ENCODE results near the gene TTC7B.

The TTC7B gene

GRCh38 chr14:90512329-90512991 is 303.8 kb downstream of the TTC7B start:
- POLR2A ChIA-PET (ENCODE audit: low non-redundant PET) = no interaction called here
- CTCF ChIA-PET = interaction anchor here (1.0 kb wide), 1 partner anchor 113 kb away, joined by 3 read pairs; no protein-coding TSS in a partner anchor
- DNase-seq (ENCODE audit: low spot score) = no peak
- TF ChIP-seq CTCF (conservative IDR thresholded peaks at IDR 0.05; ENCODE audit: low read depth) = no peak
- no peak overlapping the region for H3K27ac ChIP-seq

GRCh38 chr14:90511795-90512328 is 304.4 kb downstream of the TTC7B start:
- no peak for TF ChIP-seq CTCF (conservative IDR thresholded peaks at IDR 0.05; ENCODE audit: low read depth)
- no peak for DNase-seq (ENCODE audit: low spot score)
- ChIA-PET CTCF (no interaction called here), POLR2A (ENCODE audit: low non-redundant PET) (no interaction called here)
- no peak overlapping the region for H3K27ac ChIP-seq

GRCh38 chr14:90511252-90511651 is 305.0 kb downstream of the TTC7B start:
- TF ChIP-seq CTCF (conservative IDR thresholded peaks at IDR 0.05; ENCODE audit: low read depth) = no peak
- no peak overlapping the region for H3K27ac ChIP-seq
- ChIA-PET POLR2A (ENCODE audit: low non-redundant PET) (no interaction called here), CTCF (no interaction called here)
- DNase-seq (ENCODE audit: low spot score) = no peak

- peak; percentile 26 for DNase-seq (ENCODE audit: low spot score)
- CTCF ChIA-PET = interaction anchor here (1.1 kb wide), 1 partner anchor 51 kb away, joined by 4 read pairs; no protein-coding TSS in a partner anchor
- H3K27ac ChIP-seq = no peak overlapping the region
- TF ChIP-seq CTCF (conservative IDR thresholded peaks at IDR 0.05; ENCODE audit: low read depth) = no peak
- POLR2A ChIA-PET (ENCODE audit: low non-redundant PET) = no interaction called here
These were observed 306.1 kb downstream of the TTC7B start for GRCh38 chr14:90510159-90510558.

GRCh38 chr14:90509403-90509802 is 306.8 kb downstream of the TTC7B start:
- DNase-seq (ENCODE audit: low spot score) = peak; percentile 18
- no peak for TF ChIP-seq CTCF (conservative IDR thresholded peaks at IDR 0.05; ENCODE audit: low read depth)
- ChIA-PET POLR2A (ENCODE audit: low non-redundant PET) (no interaction called here), CTCF (interaction anchor here (1.1 kb wide), 1 partner anchor 50 kb away, joined by 4 read pairs; no protein-coding TSS in a partner anchor)
- H3K27ac ChIP-seq = no peak overlapping the region

- H3K27ac ChIP-seq = no peak overlapping the region
- TF ChIP-seq CTCF (conservative IDR thresholded peaks at IDR 0.05; ENCODE audit: low read depth) = no peak
- POLR2A ChIA-PET (ENCODE audit: low non-redundant PET) = no interaction called here
- CTCF ChIA-PET = no interaction called here
- peak; percentile 62 for DNase-seq (ENCODE audit: low spot score)
These were observed 307.5 kb downstream of the TTC7B start for GRCh38 chr14:90508536-90509254.

Measured in RWPE1 (cell line).